Measurements from ENCODE around the gene RPS19.

GRCh38 chr19:41903193-41903953, 43.3 kb downstream of the RPS19 start:
- TF ChIP-seq ZNF274 (IDR thresholded peaks at IDR 0.05; ENCODE audit: low read depth, low read length) (no peak), SUZ12 (IDR thresholded peaks at IDR 0.05; ENCODE audit: extremely low read depth, insufficient read depth, insufficient read length) (no peak), YY1 (IDR thresholded peaks at IDR 0.05; ENCODE audit: insufficient read depth, insufficient read length) (no peak)
